ENCODE results near the gene MYBPC2. TPM values are rescaled to one million over a fixed set of nuclear protein-coding genes. Genes with fewer than 3 reads are reported as not detected.
A peak's percentile ranks its signal among the peaks of the same experiment; 100 is the strongest.

MYBPC2 gene
- total and polyA plus RNA-seq, 9 of the 15 experiments (the other 6 are each of a cell fraction or from before 2014, with no cell fraction given): 0.01 to 0.14 (median 0.04) TPM; not detected in 6

DNA sequence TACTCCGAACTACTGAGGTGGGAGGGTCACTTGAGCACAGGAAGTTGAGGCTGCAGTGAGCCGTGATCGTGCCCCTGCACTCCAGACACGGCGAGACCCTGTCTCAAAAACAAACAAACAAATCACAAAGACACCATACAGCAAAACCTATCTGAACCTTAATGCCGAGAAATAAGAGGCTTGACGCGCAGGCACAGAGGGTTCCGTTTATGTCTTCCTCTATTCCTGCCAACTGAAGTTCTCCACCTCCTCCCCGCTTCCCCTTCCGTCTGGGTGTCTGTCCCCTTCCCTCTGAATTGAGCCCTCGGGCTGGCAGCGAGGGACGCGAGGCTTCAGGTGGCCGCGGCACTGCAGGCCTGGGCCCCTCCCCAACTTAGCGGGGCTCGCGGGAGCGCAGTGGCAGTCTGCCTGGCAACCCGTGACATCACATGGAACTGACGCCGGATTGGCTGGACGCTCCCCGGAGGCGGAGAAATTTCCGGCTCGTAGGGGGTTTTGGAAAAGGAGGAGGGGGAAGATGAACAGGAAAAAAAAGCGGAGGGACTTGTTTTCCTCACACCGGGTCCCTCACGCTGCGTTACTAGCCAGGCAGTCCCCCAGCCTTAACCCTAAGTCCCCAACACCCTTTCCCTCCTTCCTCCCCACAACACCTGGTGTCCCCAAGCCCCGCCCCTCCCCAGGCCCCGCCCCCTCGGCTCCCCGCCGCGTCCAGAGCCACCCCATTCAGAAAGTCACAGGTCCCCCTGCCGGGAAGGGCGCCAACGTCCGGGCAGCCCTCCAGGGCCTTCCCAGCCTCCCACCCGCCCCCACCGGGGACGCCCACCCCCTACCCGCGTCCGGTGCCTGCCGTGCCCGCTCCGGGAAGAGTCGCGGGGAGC, 1.1 kb upstream of the MYBPC2 start (continued):
- TF ChIP-seq, protein P1, sequence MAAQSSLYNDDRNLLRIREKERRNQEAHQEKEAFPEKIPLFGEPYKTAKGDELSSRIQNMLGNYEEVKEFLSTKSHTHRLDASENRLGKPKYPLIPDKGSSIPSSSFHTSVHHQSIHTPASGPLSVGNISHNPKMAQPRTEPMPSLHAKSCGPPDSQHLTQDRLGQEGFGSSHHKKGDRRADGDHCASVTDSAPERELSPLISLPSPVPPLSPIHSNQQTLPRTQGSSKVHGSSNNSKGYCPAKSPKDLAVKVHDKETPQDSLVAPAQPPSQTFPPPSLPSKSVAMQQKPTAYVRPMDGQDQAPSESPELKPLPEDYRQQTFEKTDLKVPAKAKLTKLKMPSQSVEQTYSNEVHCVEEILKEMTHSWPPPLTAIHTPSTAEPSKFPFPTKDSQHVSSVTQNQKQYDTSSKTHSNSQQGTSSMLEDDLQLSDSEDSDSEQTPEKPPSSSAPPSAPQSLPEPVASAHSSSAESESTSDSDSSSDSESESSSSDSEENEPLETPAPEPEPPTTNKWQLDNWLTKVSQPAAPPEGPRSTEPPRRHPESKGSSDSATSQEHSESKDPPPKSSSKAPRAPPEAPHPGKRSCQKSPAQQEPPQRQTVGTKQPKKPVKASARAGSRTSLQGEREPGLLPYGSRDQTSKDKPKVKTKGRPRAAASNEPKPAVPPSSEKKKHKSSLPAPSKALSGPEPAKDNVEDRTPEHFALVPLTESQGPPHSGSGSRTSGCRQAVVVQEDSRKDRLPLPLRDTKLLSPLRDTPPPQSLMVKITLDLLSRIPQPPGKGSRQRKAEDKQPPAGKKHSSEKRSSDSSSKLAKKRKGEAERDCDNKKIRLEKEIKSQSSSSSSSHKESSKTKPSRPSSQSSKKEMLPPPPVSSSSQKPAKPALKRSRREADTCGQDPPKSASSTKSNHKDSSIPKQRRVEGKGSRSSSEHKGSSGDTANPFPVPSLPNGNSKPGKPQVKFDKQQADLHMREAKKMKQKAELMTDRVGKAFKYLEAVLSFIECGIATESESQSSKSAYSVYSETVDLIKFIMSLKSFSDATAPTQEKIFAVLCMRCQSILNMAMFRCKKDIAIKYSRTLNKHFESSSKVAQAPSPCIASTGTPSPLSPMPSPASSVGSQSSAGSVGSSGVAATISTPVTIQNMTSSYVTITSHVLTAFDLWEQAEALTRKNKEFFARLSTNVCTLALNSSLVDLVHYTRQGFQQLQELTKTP (IDR thresholded peaks at IDR 0.05; ENCODE audit: low read depth in 1 of 2, partially characterized antibody in 2 of 2): no peak
- no peak for TF ChIP-seq XRCC3 (IDR thresholded peaks at IDR 0.05)
- no peak for TF ChIP-seq HNRNPH1 (optimal IDR thresholded peaks at IDR 0.05; ENCODE audit: low read depth, low read length)
- peak; percentile 73 for TF ChIP-seq FOS (IDR thresholded peaks at IDR 0.05; ENCODE audit: extremely low read depth, insufficient read length)
- TF ChIP-seq, protein P2, sequence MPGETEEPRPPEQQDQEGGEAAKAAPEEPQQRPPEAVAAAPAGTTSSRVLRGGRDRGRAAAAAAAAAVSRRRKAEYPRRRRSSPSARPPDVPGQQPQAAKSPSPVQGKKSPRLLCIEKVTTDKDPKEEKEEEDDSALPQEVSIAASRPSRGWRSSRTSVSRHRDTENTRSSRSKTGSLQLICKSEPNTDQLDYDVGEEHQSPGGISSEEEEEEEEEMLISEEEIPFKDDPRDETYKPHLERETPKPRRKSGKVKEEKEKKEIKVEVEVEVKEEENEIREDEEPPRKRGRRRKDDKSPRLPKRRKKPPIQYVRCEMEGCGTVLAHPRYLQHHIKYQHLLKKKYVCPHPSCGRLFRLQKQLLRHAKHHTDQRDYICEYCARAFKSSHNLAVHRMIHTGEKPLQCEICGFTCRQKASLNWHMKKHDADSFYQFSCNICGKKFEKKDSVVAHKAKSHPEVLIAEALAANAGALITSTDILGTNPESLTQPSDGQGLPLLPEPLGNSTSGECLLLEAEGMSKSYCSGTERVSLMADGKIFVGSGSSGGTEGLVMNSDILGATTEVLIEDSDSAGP (CRISPR knock-in tag; IDR thresholded peaks at IDR 0.05): 0 out of 2 replicates have a peak, but pooled peaks have one; percentile 15
- TF ChIP-seq CBX5 (IDR thresholded peaks at IDR 0.05; ENCODE audit: borderline replicate concordance, low read depth): no peak
- TF ChIP-seq, protein P3, sequence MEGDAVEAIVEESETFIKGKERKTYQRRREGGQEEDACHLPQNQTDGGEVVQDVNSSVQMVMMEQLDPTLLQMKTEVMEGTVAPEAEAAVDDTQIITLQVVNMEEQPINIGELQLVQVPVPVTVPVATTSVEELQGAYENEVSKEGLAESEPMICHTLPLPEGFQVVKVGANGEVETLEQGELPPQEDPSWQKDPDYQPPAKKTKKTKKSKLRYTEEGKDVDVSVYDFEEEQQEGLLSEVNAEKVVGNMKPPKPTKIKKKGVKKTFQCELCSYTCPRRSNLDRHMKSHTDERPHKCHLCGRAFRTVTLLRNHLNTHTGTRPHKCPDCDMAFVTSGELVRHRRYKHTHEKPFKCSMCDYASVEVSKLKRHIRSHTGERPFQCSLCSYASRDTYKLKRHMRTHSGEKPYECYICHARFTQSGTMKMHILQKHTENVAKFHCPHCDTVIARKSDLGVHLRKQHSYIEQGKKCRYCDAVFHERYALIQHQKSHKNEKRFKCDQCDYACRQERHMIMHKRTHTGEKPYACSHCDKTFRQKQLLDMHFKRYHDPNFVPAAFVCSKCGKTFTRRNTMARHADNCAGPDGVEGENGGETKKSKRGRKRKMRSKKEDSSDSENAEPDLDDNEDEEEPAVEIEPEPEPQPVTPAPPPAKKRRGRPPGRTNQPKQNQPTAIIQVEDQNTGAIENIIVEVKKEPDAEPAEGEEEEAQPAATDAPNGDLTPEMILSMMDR (IDR thresholded peaks at IDR 0.05 in 2 of 3, conservative IDR thresholded peaks at IDR 0.05 in 1 of 3; ENCODE audit: insufficient read depth in 2 of 3, low read depth in 1 of 3, low read length in 3 of 3): 0 out of 6 replicates have a peak, but pooled peaks of 1 of the 3 experiments have one; percentile 4
- TF ChIP-seq HDGF (IDR thresholded peaks at IDR 0.05): peak; percentile 76; the same call in 1 of the 2 replicates
- TF ChIP-seq, protein P4, sequence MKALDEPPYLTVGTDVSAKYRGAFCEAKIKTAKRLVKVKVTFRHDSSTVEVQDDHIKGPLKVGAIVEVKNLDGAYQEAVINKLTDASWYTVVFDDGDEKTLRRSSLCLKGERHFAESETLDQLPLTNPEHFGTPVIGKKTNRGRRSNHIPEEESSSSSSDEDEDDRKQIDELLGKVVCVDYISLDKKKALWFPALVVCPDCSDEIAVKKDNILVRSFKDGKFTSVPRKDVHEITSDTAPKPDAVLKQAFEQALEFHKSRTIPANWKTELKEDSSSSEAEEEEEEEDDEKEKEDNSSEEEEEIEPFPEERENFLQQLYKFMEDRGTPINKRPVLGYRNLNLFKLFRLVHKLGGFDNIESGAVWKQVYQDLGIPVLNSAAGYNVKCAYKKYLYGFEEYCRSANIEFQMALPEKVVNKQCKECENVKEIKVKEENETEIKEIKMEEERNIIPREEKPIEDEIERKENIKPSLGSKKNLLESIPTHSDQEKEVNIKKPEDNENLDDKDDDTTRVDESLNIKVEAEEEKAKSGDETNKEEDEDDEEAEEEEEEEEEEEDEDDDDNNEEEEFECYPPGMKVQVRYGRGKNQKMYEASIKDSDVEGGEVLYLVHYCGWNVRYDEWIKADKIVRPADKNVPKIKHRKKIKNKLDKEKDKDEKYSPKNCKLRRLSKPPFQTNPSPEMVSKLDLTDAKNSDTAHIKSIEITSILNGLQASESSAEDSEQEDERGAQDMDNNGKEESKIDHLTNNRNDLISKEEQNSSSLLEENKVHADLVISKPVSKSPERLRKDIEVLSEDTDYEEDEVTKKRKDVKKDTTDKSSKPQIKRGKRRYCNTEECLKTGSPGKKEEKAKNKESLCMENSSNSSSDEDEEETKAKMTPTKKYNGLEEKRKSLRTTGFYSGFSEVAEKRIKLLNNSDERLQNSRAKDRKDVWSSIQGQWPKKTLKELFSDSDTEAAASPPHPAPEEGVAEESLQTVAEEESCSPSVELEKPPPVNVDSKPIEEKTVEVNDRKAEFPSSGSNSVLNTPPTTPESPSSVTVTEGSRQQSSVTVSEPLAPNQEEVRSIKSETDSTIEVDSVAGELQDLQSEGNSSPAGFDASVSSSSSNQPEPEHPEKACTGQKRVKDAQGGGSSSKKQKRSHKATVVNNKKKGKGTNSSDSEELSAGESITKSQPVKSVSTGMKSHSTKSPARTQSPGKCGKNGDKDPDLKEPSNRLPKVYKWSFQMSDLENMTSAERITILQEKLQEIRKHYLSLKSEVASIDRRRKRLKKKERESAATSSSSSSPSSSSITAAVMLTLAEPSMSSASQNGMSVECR (CRISPR knock-in tag; IDR thresholded peaks at IDR 0.05): 0 out of 2 replicates have a peak, but pooled peaks have one; percentile 22
- no peak for TF ChIP-seq NFE2 (IDR thresholded peaks at IDR 0.05; ENCODE audit: low read depth)
- no peak for TF ChIP-seq ZNF41 (CRISPR knock-in tag; conservative IDR thresholded peaks at IDR 0.05)
- TF ChIP-seq, protein P5, sequence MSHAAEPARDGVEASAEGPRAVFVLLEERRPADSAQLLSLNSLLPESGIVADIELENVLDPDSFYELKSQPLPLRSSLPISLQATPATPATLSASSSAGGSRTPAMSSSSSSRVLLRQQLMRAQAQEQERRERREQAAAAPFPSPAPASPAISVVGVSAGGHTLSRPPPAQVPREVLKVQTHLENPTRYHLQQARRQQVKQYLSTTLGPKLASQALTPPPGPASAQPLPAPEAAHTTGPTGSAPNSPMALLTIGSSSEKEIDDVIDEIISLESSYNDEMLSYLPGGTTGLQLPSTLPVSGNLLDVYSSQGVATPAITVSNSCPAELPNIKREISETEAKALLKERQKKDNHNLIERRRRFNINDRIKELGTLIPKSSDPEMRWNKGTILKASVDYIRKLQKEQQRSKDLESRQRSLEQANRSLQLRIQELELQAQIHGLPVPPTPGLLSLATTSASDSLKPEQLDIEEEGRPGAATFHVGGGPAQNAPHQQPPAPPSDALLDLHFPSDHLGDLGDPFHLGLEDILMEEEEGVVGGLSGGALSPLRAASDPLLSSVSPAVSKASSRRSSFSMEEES (CRISPR knock-in tag; IDR thresholded peaks at IDR 0.05): peak; percentile 22; the same call in 1 of the 2 replicates

All from K562 (cell line).